ENCODE results near the gene RPS6KC1. TPM values are rescaled to one million over a fixed set of nuclear protein-coding genes. Genes with fewer than 3 reads are reported as not detected.
"Not testable (repeated sequence)": the region's sequence is repeated elsewhere in the genome, so short reads cannot be mapped to it uniquely, and the experiment has no call there.

RPS6KC1 gene
- total and polyA plus RNA-seq, 4 donors = 2.9 to 41.6 (median 11.1) TPM

DNA sequence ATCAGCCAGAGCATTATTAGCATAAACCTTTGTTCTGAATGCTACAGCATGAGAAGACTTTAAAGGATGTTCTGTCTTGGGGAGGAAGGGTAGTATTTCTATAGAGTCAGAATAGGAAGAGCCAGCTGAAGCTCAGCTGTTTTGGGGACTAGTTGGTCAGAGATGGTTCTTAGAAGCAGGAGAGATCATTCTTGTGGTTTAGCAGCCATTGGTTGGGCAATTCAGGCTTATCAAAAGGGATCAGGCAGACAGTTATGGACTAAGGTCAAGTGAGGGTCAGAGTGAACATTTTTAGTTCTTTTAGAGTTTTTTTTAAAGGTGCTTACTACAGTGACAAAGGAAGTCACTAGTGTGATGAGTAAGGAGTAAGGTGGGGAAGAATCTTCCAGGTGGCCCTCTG lies 245.5 kb downstream of the RPS6KC1 start:
- H3K27me3 ChIP-seq (ENCODE audit: control insufficient read depth in 3 of 3, insufficient read depth in 3 of 3, low read length in 2 of 3) = no peaks in the 10 kb centered on the region
- H3K9ac ChIP-seq (ENCODE audit: insufficient read depth in 1 of 2, low read length in 2 of 2) = no peak overlapping the region
- no peaks in the 10 kb centered on the region for H3K4me1 ChIP-seq (ENCODE audit: control insufficient read depth in 5 of 5, insufficient read depth in 5 of 5, low read length in 5 of 5)
- no peak overlapping the region for H3K4me3 ChIP-seq
- ATAC-seq (ENCODE audit: insufficient read depth, low FRiP score) (no peak), DNase-seq (no peak)
- peaks cover 0 to 10% (median 3%) of the 10 kb centered on the region in 4 donors for H3K9me3 ChIP-seq (ENCODE audit: control insufficient read depth in 4 of 4, insufficient read depth in 3 of 4, low read length in 3 of 4)
- TF ChIP-seq, protein P1, sequence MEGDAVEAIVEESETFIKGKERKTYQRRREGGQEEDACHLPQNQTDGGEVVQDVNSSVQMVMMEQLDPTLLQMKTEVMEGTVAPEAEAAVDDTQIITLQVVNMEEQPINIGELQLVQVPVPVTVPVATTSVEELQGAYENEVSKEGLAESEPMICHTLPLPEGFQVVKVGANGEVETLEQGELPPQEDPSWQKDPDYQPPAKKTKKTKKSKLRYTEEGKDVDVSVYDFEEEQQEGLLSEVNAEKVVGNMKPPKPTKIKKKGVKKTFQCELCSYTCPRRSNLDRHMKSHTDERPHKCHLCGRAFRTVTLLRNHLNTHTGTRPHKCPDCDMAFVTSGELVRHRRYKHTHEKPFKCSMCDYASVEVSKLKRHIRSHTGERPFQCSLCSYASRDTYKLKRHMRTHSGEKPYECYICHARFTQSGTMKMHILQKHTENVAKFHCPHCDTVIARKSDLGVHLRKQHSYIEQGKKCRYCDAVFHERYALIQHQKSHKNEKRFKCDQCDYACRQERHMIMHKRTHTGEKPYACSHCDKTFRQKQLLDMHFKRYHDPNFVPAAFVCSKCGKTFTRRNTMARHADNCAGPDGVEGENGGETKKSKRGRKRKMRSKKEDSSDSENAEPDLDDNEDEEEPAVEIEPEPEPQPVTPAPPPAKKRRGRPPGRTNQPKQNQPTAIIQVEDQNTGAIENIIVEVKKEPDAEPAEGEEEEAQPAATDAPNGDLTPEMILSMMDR (IDR thresholded peaks at IDR 0.05; ENCODE audit: control extremely low read depth, extremely low read depth) = no peak
- H3K36me3 ChIP-seq (ENCODE audit: control insufficient read depth in 4 of 4, insufficient read depth in 4 of 4, low read length in 4 of 4) = no peaks in the 10 kb centered on the region
- no peak overlapping the region for H3K27ac ChIP-seq (ENCODE audit: low read depth in 1 of 2, low read length in 1 of 2)

DNA sequence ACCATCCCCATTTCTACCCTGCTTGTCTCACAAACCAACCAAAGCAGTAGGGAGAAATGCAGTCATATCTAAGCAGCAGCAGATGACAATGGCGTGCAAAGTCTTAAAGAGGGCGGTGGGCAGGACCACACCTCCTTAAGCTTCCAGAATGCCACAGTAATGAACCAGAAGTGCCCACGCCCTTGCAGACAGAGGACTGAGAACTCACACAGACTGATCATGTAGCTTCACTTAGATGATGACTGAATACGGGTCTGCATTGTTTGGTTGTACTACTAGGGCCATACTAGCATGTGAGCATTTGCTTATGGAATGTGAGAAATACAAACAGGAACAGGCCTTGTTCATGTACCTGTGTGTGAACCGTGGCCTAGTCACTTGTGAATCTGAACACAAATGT lies 246.0 kb downstream of the RPS6KC1 start:
- no peaks in the 10 kb centered on the region for H3K36me3 ChIP-seq (ENCODE audit: control insufficient read depth in 4 of 4, insufficient read depth in 4 of 4, low read length in 4 of 4)
- H3K9me3 ChIP-seq (ENCODE audit: control insufficient read depth in 4 of 4, insufficient read depth in 3 of 4, low read length in 3 of 4) = peaks cover 0 to 10% (median 3%) of the 10 kb centered on the region in 4 donors
- no peaks in the 10 kb centered on the region for H3K4me1 ChIP-seq (ENCODE audit: control insufficient read depth in 5 of 5, insufficient read depth in 5 of 5, low read length in 5 of 5)
- no peak for ATAC-seq (ENCODE audit: insufficient read depth, low FRiP score)
- no peak overlapping the region for H3K4me3 ChIP-seq
- H3K27ac ChIP-seq (ENCODE audit: low read depth in 1 of 2, low read length in 1 of 2) = no peak overlapping the region
- TF ChIP-seq, protein P1 (IDR thresholded peaks at IDR 0.05; ENCODE audit: control extremely low read depth, extremely low read depth) = no peak
- WGBS, 2 donors = 93 to 97% methylated on average over 5 of the region's 5 CpGs
- no peaks in the 10 kb centered on the region for H3K27me3 ChIP-seq (ENCODE audit: control insufficient read depth in 3 of 3, insufficient read depth in 3 of 3, low read length in 2 of 3)
- no peak overlapping the region for H3K9ac ChIP-seq (ENCODE audit: insufficient read depth in 1 of 2, low read length in 2 of 2)
- no peak for DNase-seq

DNA sequence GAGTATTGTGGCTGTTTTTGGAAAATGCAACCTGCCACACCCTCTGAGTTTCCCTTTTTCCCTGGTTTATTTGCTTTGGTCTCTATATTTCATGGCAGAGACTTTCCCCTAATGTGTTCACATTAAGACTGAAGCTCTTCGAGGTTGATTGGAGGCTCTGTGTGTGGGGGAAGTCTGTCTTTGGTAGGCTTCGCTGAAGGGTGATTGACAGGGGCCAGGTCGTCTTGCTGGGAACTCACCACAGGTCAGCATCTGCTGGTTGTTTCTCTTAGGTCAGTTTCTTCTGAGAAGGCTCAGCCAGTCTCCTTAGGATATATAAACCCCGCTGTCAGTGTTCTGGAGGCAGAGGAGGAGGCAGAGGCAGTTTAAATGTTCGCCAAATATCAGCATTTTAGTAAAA lies 249.4 kb downstream of the RPS6KC1 start:
- ATAC-seq (ENCODE audit: insufficient read depth, low FRiP score) (no peak), DNase-seq (no peak)
- H3K27ac ChIP-seq (ENCODE audit: low read depth in 1 of 2, low read length in 1 of 2) = no peak overlapping the region
- TF ChIP-seq, protein P1 (IDR thresholded peaks at IDR 0.05; ENCODE audit: control extremely low read depth, extremely low read depth) = no peak
- 75 to 83% methylated on average over 5 of the region's 5 CpGs for WGBS, 2 donors
- no peaks in the 10 kb centered on the region for H3K27me3 ChIP-seq (ENCODE audit: control insufficient read depth in 3 of 3, insufficient read depth in 3 of 3, low read length in 2 of 3)
- H3K9me3 ChIP-seq (ENCODE audit: control insufficient read depth in 4 of 4, insufficient read depth in 3 of 4, low read length in 3 of 4) = peaks cover 0 to 9% (median 4%) of the 10 kb centered on the region in 4 donors
- H3K4me1 ChIP-seq (ENCODE audit: control insufficient read depth in 5 of 5, insufficient read depth in 5 of 5, low read length in 5 of 5) = no peaks in the 10 kb centered on the region
- H3K4me3 ChIP-seq = no peak overlapping the region
- no peak overlapping the region for H3K9ac ChIP-seq (ENCODE audit: insufficient read depth in 1 of 2, low read length in 2 of 2)
- no peaks in the 10 kb centered on the region for H3K36me3 ChIP-seq (ENCODE audit: control insufficient read depth in 4 of 4, insufficient read depth in 4 of 4, low read length in 4 of 4)

GRCh38 chr1:213301524-213301923 lies 250.5 kb downstream of the RPS6KC1 start:
- ATAC-seq (ENCODE audit: insufficient read depth, low FRiP score); DNase-seq; H3K27me3 ChIP-seq (ENCODE audit: control insufficient read depth in 3 of 3, insufficient read depth in 3 of 3, low read length in 2 of 3); H3K4me1 ChIP-seq (ENCODE audit: control insufficient read depth in 5 of 5, insufficient read depth in 5 of 5, low read length in 5 of 5); H3K9me3 ChIP-seq (ENCODE audit: control insufficient read depth in 4 of 4, insufficient read depth in 3 of 4, low read length in 3 of 4); H3K27ac ChIP-seq (ENCODE audit: low read depth in 1 of 2, low read length in 1 of 2); H3K4me3 ChIP-seq; H3K36me3 ChIP-seq (ENCODE audit: control insufficient read depth in 4 of 4, insufficient read depth in 4 of 4, low read length in 4 of 4); H3K9ac ChIP-seq (ENCODE audit: insufficient read depth in 1 of 2, low read length in 2 of 2): not testable (repeated sequence)
- 91 to 97% methylated on average over 3 of the region's 3 CpGs for whole genome bisulfite sequencing, 2 donors
